Endodermal cell (in vitro differentiated cells): ENCODE measurements around the gene EFEMP2. TPM values are rescaled to one million over a fixed set of nuclear protein-coding genes. Genes with fewer than 3 reads are reported as not detected.
"Not testable (repeated sequence)": the region's sequence is repeated elsewhere in the genome, so short reads cannot be mapped to it uniquely, and the experiment has no call there.

Experiments
- DNase-seq: peaks from one replicate; pipeline ENCODE4 v3.0.0-alpha.2; 2017
- H3K27ac ChIP-seq: 2 replicates; pipeline ENCODE4 v1.5.1; 2013; ENCODE audit warnings: mild to moderate bottlenecking, low read depth, low read length, moderate library complexity
- H3K27me3 ChIP-seq: 2 replicates; pipeline ENCODE4 v1.6.1; 2013; ENCODE audit warnings: mild to moderate bottlenecking, low read length, moderate library complexity; ENCODE audit not compliant: insufficient read depth, control insufficient read depth, poor library complexity, severe bottlenecking
- H3K36me3 ChIP-seq: 2 replicates; pipeline ENCODE4 v1.7.0; 2013; ENCODE audit warnings: mild to moderate bottlenecking, low read length, moderate library complexity; ENCODE audit not compliant: control insufficient read depth, insufficient read depth
- H3K4me1 ChIP-seq: one replicate; pipeline ENCODE4 v1.7.0; 2013; ENCODE audit warnings: low read length; ENCODE audit not compliant: control insufficient read depth, insufficient read depth
- H3K4me3 ChIP-seq: 2 replicates; pipeline ENCODE4 v1.5.1; 2013; ENCODE audit warnings: mild to moderate bottlenecking, low read length, moderate library complexity
- H3K9ac ChIP-seq: 2 replicates; pipeline ENCODE4 v1.6.1; 2013; ENCODE audit warnings: mild to moderate bottlenecking, low read length, moderate library complexity; ENCODE audit not compliant: poor library complexity, severe bottlenecking; ENCODE audit errors: extremely low read depth
- H3K9me3 ChIP-seq: 2 replicates; pipeline ENCODE4 v1.6.1; 2013; ENCODE audit warnings: mild to moderate bottlenecking, low read length, moderate library complexity; ENCODE audit not compliant: control insufficient read depth
- H3K27ac Mint-ChIP-seq: 2 replicates; pipeline ENCODE4 v1.8.0; 2020; ENCODE audit warnings: mixed read lengths
- H3K27me3 Mint-ChIP-seq: 2 replicates; pipeline ENCODE4 v1.8.0; 2021; ENCODE audit warnings: mild to moderate bottlenecking, mixed read lengths; ENCODE audit not compliant: insufficient read depth
- H3K36me3 Mint-ChIP-seq: 2 replicates; pipeline ENCODE4 v1.8.0; 2020; ENCODE audit warnings: low read depth, mixed read lengths
- H3K4me1 Mint-ChIP-seq: 2 replicates; pipeline ENCODE4 v1.8.0; 2020; ENCODE audit warnings: mixed read lengths
- H3K4me3 Mint-ChIP-seq: 2 replicates; pipeline ENCODE4 v1.8.0; 2020; ENCODE audit warnings: mild to moderate bottlenecking, moderate library complexity, mixed read lengths
- H3K9me3 Mint-ChIP-seq: 2 replicates; pipeline ENCODE4 v1.8.0; 2020; ENCODE audit warnings: mild to moderate bottlenecking, mixed read lengths
- WGBS, 2 experiments: methylation state at CpG; one replicate each; pipeline versions ENCODE4 v1.1.5 to v1.1.7; 2013; ENCODE audit warnings: missing lambda C conversion rate in 2 of 2, mixed read lengths in 1 of 2; ENCODE audit not compliant: insufficient coverage in 1 of 2, insufficient read length in 1 of 2; 5-methylcytosine and 5-hydroxymethylcytosine counted together
- total RNA-seq, 2 donors: library from RNA; stranded (reverse); fragmentation: NEBNext Ultra II Directional in 1 of 2; extraction: Animal tissue kit (Norgen Biotek cat#: 25700) in 1 of 2; gene quantifications; 2 replicates in 1 of 2; 3 replicates in 1 of 2; pipeline ENCODE4 v1.2.1, GENCODE V29; 2021
- TF ChIP-seq, protein P1 (sequence below): fragments of 200-600 bp; sonication (generic); conservative IDR thresholded peaks from 2 replicates; pipeline ENCODE4 v1.5.0; 2021; ENCODE audit warnings: antibody characterized with exemption, mild to moderate bottlenecking

EFEMP2 gene
- total RNA-seq, 2 donors from 2014 or later: 84.5 to 99.6 TPM

DNA sequence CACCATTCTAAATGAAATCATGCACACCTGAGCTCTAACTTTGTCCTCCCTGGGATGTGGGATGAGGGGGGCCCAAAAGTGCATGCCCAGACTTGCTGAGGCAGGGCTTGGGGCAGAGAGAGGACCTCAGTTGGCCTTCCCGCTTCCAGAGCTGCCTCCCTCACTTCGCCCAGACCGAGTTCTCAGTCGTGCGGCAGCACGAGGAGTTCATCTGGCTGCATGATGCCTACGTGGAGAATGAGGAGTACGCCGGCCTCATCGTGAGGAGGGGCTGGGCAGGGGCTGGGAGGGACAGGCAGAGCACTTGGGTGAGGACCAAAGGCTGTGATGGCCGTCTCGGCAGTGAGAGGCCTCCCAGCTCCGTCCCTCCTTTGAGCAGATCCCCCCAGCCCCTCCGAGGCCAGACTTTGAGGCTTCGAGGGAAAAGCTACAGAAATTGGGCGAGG, 22.8 kb downstream of the EFEMP2 start:
- DNase-seq: no peak
- H3K9ac ChIP-seq: no peak overlapping the region
- no peak overlapping the region for H3K27ac Mint-ChIP-seq
- H3K4me1 ChIP-seq: no peaks in the 10 kb centered on the region
- no peaks in the 10 kb centered on the region for H3K27me3 ChIP-seq
- no peak overlapping the region for H3K27ac ChIP-seq
- H3K4me1 Mint-ChIP-seq: no peaks in the 10 kb centered on the region
- H3K36me3 Mint-ChIP-seq: peaks cover 37% of the 10 kb centered on the region
- WGBS, 2 experiments: 75 to 87% methylated on average over 7 to 16 of the region's 16 CpGs
- no peak overlapping the region for H3K4me3 ChIP-seq
- H3K27me3 Mint-ChIP-seq: peaks cover 12% of the 10 kb centered on the region
- TF ChIP-seq, protein P1, sequence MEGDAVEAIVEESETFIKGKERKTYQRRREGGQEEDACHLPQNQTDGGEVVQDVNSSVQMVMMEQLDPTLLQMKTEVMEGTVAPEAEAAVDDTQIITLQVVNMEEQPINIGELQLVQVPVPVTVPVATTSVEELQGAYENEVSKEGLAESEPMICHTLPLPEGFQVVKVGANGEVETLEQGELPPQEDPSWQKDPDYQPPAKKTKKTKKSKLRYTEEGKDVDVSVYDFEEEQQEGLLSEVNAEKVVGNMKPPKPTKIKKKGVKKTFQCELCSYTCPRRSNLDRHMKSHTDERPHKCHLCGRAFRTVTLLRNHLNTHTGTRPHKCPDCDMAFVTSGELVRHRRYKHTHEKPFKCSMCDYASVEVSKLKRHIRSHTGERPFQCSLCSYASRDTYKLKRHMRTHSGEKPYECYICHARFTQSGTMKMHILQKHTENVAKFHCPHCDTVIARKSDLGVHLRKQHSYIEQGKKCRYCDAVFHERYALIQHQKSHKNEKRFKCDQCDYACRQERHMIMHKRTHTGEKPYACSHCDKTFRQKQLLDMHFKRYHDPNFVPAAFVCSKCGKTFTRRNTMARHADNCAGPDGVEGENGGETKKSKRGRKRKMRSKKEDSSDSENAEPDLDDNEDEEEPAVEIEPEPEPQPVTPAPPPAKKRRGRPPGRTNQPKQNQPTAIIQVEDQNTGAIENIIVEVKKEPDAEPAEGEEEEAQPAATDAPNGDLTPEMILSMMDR: no peak
- H3K9me3 Mint-ChIP-seq: no peaks in the 10 kb centered on the region
- H3K9me3 ChIP-seq: peaks cover 7% of the 10 kb centered on the region
- peaks cover 39% of the 10 kb centered on the region for H3K36me3 ChIP-seq
- no peak overlapping the region for H3K4me3 Mint-ChIP-seq

DNA sequence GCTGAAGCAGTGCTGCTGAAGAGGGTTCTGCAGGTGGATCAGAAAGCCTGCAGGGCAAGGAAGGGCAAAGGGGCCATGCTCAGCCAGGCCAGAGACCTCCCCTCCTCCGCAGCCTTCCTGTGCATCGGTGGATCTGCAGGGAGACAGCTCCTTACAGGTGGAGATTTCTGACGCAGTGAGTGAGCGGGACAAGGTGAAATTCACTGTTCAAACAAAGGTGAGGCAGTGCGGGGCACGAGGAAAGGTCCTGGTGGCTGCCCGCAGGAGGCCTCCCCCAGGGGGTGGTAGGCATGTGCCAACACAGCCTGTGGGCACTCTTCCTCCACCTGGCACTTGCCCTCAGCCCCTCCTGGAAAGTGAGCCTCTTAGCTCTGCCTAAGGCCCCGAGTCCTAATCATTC, 23.2 kb downstream of the EFEMP2 start:
- no peak overlapping the region for H3K27ac ChIP-seq

GRCh38 chr11:65848693-65849092, 23.9 kb downstream of the EFEMP2 start:
- H3K36me3 ChIP-seq: peaks cover 28% of the 10 kb centered on the region
- H3K4me1 Mint-ChIP-seq, H3K4me1 ChIP-seq, H3K27ac Mint-ChIP-seq, H3K27me3 ChIP-seq, DNase-seq, H3K4me3 ChIP-seq, H3K9ac ChIP-seq, H3K4me3 Mint-ChIP-seq, H3K9me3 ChIP-seq, H3K27ac ChIP-seq, H3K9me3 Mint-ChIP-seq: not testable (repeated sequence)
- WGBS, 2 experiments: 74 to 92% methylated on average over 6 to 7 of the region's 7 CpGs
- Mint-ChIP-seq H3K27me3 (peaks cover 12% of the 10 kb centered on the region), H3K36me3 (peaks cover 26% of the 10 kb centered on the region)

More for the DNA sequence above, 23.2 kb downstream of the EFEMP2 start:
- Histone ChIP-seq H3K36me3 (peaks cover 35% of the 10 kb centered on the region), H3K9me3 (peaks cover 7% of the 10 kb centered on the region), H3K27me3 (no peaks in the 10 kb centered on the region), H3K4me1 (no peaks in the 10 kb centered on the region), H3K9ac (no peak overlapping the region), H3K4me3 (no peak overlapping the region)
- Mint-ChIP-seq H3K4me1 (no peaks in the 10 kb centered on the region), H3K27me3 (peaks cover 12% of the 10 kb centered on the region), H3K9me3 (no peaks in the 10 kb centered on the region), H3K27ac (no peak overlapping the region), H3K4me3 (no peak overlapping the region), H3K36me3 (peaks cover 33% of the 10 kb centered on the region)
- TF ChIP-seq, protein P1: no peak
- DNase-seq: peak; percentile 65
- WGBS, 2 experiments: 80% methylated on average over 6 to 8 of the region's 8 CpGs

DNA sequence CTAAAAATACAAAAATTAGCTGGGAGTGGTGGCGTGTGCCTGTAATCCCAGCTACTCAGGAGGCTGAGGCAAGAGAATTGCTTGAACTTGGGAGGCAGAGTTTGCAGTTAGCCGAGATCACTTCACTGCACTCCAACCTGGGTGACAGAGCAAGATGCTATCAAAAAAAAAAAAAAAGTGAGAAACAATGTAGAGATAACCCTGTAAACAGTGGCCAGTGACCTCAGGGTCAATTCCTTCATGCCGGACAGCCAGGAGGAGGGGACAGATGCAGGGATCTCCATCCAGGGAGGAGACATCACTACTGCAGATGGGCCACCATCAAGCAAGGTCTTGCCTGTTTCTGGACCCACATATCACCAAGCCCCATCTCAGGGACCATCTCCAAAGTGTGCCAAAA, 24.9 kb downstream of the EFEMP2 start:
- 80 to 91% methylated on average over 3 of the region's 3 CpGs for WGBS, 2 experiments
- H3K36me3 Mint-ChIP-seq: peaks cover 17% of the 10 kb centered on the region

More for the DNA sequence above, 24.9 kb downstream of the EFEMP2 start:
- no peak overlapping the region for H3K4me3 ChIP-seq
- H3K9me3 Mint-ChIP-seq: no peaks in the 10 kb centered on the region
- H3K4me1 ChIP-seq: peaks cover 5% of the 10 kb centered on the region
- TF ChIP-seq, protein P1: no peak
- no peak for DNase-seq
- H3K36me3 ChIP-seq: peaks cover 19% of the 10 kb centered on the region
- H3K27ac Mint-ChIP-seq: no peak overlapping the region
- H3K27me3 ChIP-seq: no peaks in the 10 kb centered on the region
- no peak overlapping the region for H3K9ac ChIP-seq
- no peak overlapping the region for H3K4me3 Mint-ChIP-seq
- peaks cover 7% of the 10 kb centered on the region for H3K9me3 ChIP-seq
- peaks cover 4% of the 10 kb centered on the region for H3K4me1 Mint-ChIP-seq
- H3K27me3 Mint-ChIP-seq: peaks cover 12% of the 10 kb centered on the region
- no peak overlapping the region for H3K27ac ChIP-seq
